Esophagus squamous epithelium (tissue), 5 donors: ENCODE data around the gene SERPINC1. TPM values are rescaled to one million over a fixed set of nuclear protein-coding genes. Genes with fewer than 3 reads are reported as not detected.

Source experiments
- DNase-seq: peaks from one replicate; lab custom pipeline; 2025; lab: John Stamatoyannopoulos, UW
- H3K27ac ChIP-seq, 4 donors: fragments of 200-600 bp; sonication (generic); one replicate each; pipeline ENCODE4 v1.5.1; 2016 to 2019; ENCODE audit warnings: mild to moderate bottlenecking in 1 of 4
- H3K27me3 ChIP-seq, 4 donors: fragments of 200-600 bp; sonication (generic); 1 replicate in 3 of 4; 2 replicates in 1 of 4; pipeline versions ENCODE4 v1.5.1 to v1.6.0; 2017 to 2021; ENCODE audit warnings: antibody characterized with exemption in 1 of 4
- H3K36me3 ChIP-seq, 3 donors: fragments of 200-600 bp; sonication (generic); one replicate each; pipeline ENCODE4 v1.5.1; 2016 to 2019
- H3K4me1 ChIP-seq, 3 donors: fragments of 200-600 bp; sonication (generic); one replicate each; pipeline ENCODE4 v1.5.1; 2017 to 2019
- H3K4me3 ChIP-seq, 4 donors: fragments of 200-600 bp; sonication (generic); 1 replicate in 3 of 4; 2 replicates in 1 of 4; pipeline ENCODE4 v1.5.1; 2016 to 2019; ENCODE audit warnings: mild to moderate bottlenecking in 2 of 4, moderate library complexity in 1 of 4
- H3K9me3 ChIP-seq, 3 donors: fragments of 200-600 bp; sonication (generic); one replicate each; pipeline ENCODE4 v1.5.1; 2016 to 2019
- CTCF ChIP-seq, 6 experiments: fragments of 450-650 bp in 4 of 6; fragments of 200-600 bp in 2 of 6; sonication (generic) in 2 of 6; IDR thresholded peaks; one replicate each; pipeline ENCODE4 v1.5.1; 2016 to 2019; ENCODE audit warnings: antibody characterized with exemption in 6 of 6, mild to moderate bottlenecking in 4 of 6, moderate library complexity in 4 of 6
- POLR2A ChIP-seq, 4 donors: fragments of 450-650 bp; IDR thresholded peaks; one replicate each; pipeline ENCODE4 v1.6.1; 2017; ENCODE audit warnings: antibody characterized with exemption in 4 of 4, mild to moderate bottlenecking in 4 of 4, moderate library complexity in 3 of 4
- WGBS, 2 donors: methylation state at CpG; one replicate each; pipeline ENCODE4 v1.1.5; 2018; 5-methylcytosine and 5-hydroxymethylcytosine counted together
- intact Hi-C: fragments of 100-400 bp; cut with DNase I; formaldehyde crosslinking; loops from one replicate; pipeline ENCODE4 v1.15.0; 2022
- total RNA-seq, 4 donors: library from RNA; depleted of rRNA; stranded (reverse); fragments of >200 nt; gene quantifications; one replicate each; pipeline ENCODE4 v1.1.0, GENCODE V29; 2016
- donor health status: DM: yes; HTN: yes; CAD: no.

The SERPINC1 gene
- total RNA-seq, 4 donors from 2014 or later = not detected

- H3K4me1 ChIP-seq = no peaks in the 10 kb centered on the region
- no peaks in the 10 kb centered on the region for H3K9me3 ChIP-seq
- intact Hi-C loops = no loop called here
- no peak for TF ChIP-seq POLR2A (IDR thresholded peaks at IDR 0.05)
- no peak for TF ChIP-seq CTCF (IDR thresholded peaks at IDR 0.05)
- no peak overlapping the region for H3K4me3 ChIP-seq
- no peaks in the 10 kb centered on the region for H3K27me3 ChIP-seq
- H3K27ac ChIP-seq = no peak overlapping the region
- no peak for DNase-seq
- no peaks in the 10 kb centered on the region for H3K36me3 ChIP-seq
- WGBS, 2 donors = 71 to 82% methylated on average over 3 of the region's 3 CpGs
Measured at GRCh38 chr1:173913111-173913510, 4.0 kb downstream of the SERPINC1 start.

- Histone ChIP-seq H3K27me3 (no peaks in the 10 kb centered on the region), H3K9me3 (no peaks in the 10 kb centered on the region), H3K4me1 (no peaks in the 10 kb centered on the region), H3K27ac (no peak overlapping the region), H3K4me3 (no peak overlapping the region), H3K36me3 (no peaks in the 10 kb centered on the region)
- DNase-seq = no peak
- WGBS, 2 donors = 81 to 82% methylated on average over 6 of the region's 6 CpGs
- intact Hi-C loops = no loop called here
- no peak for TF ChIP-seq POLR2A (IDR thresholded peaks at IDR 0.05)
- TF ChIP-seq CTCF (IDR thresholded peaks at IDR 0.05) = no peak
Measured at GRCh38 chr1:173903827-173904531, 13.1 kb downstream of the SERPINC1 start.

- no peaks in the 10 kb centered on the region for H3K4me1 ChIP-seq
- no peaks in the 10 kb centered on the region for H3K36me3 ChIP-seq
- 62 to 68% methylated on average over 3 of the region's 3 CpGs for WGBS, 2 donors
- DNase-seq = no peak
- no peak overlapping the region for H3K4me3 ChIP-seq
- intact Hi-C loops = no loop called here
- TF ChIP-seq CTCF (IDR thresholded peaks at IDR 0.05) = no peak
- no peak for TF ChIP-seq POLR2A (IDR thresholded peaks at IDR 0.05)
- H3K27me3 ChIP-seq = no peaks in the 10 kb centered on the region
- H3K27ac ChIP-seq = no peak overlapping the region
- no peaks in the 10 kb centered on the region for H3K9me3 ChIP-seq
Measured at GRCh38 chr1:173900992-173901391, 16.1 kb downstream of the SERPINC1 start.

- H3K27me3 ChIP-seq = no peaks in the 10 kb centered on the region
- H3K9me3 ChIP-seq = no peaks in the 10 kb centered on the region
- no peaks in the 10 kb centered on the region for H3K36me3 ChIP-seq
- 80 to 88% methylated on average over 2 of the region's 2 CpGs for WGBS, 2 donors
- intact Hi-C loops = no loop called here
- no peak for DNase-seq
- no peak overlapping the region for H3K4me3 ChIP-seq
- H3K27ac ChIP-seq = no peak overlapping the region
- TF ChIP-seq POLR2A (IDR thresholded peaks at IDR 0.05) = no peak
- TF ChIP-seq CTCF (IDR thresholded peaks at IDR 0.05) = no peak
- no peaks in the 10 kb centered on the region for H3K4me1 ChIP-seq
Measured at GRCh38 chr1:173900427-173900826, 16.7 kb downstream of the SERPINC1 start.

GRCh38 chr1:173894189-173894588 lies 22.9 kb downstream of the SERPINC1 start:
- H3K4me1 ChIP-seq = no peaks in the 10 kb centered on the region
- intact Hi-C loops = no loop called here
- TF ChIP-seq POLR2A (IDR thresholded peaks at IDR 0.05) = no peak
- TF ChIP-seq CTCF (IDR thresholded peaks at IDR 0.05) = no peak
- H3K27me3 ChIP-seq = no peaks in the 10 kb centered on the region
- DNase-seq = no peak
- WGBS, 2 donors = 58 to 74% methylated on average over 3 of the region's 3 CpGs
- no peak overlapping the region for H3K4me3 ChIP-seq
- H3K9me3 ChIP-seq = no peaks in the 10 kb centered on the region
- H3K27ac ChIP-seq = no peak overlapping the region
- H3K36me3 ChIP-seq = peaks cover 0 to 12% (median 0%) of the 10 kb centered on the region in 3 donors
